HEK293 (cell line): ENCODE data around the gene NFIC.
A peak's percentile ranks its signal among the peaks of the same experiment; 100 is the strongest.

Source experiments
- CTCF ChIA-PET: fragments of 350-600 bp; formaldehyde crosslinking; extraction: SDS; loops from one replicate; lab custom pipeline; 2021; ENCODE audit warnings: antibody characterized with exemption; lab: Yijun Ruan, JAX
- POLR2A ChIA-PET: fragments of 300-600 bp; formaldehyde crosslinking; extraction: SDS; loops from one replicate; lab custom pipeline; 2020; ENCODE audit warnings: antibody characterized with exemption, inconsistent platforms; lab: Yijun Ruan, JAX
- H3K27ac ChIP-seq: fragments of 200-500 bp; sonication (Bioruptor generic); 2 replicates; pipeline ENCODE4 v1.5.1; 2014; ENCODE audit warnings: low read depth, low read length, control low read depth, inconsistent platforms; ENCODE audit errors: extremely low read depth
- H3K36me3 ChIP-seq, 2 experiments: fragments of 200-500 bp in 1 of 2; sonication (Bioruptor generic) in 1 of 2; 1 replicate in 1 of 2; 2 replicates in 1 of 2; pipeline ENCODE4 v1.5.1; 2014 to 2017; ENCODE audit warnings: inconsistent platforms in 2 of 2, low read length in 2 of 2; ENCODE audit not compliant: control insufficient read depth in 2 of 2, insufficient read depth in 1 of 2
- H3K4me1 ChIP-seq: fragments of 200-500 bp; sonication (Bioruptor generic); 2 replicates; pipeline ENCODE4 v1.5.1; 2014; ENCODE audit warnings: mild to moderate bottlenecking, low read length, inconsistent platforms; ENCODE audit not compliant: control insufficient read depth, insufficient read depth
- H3K4me3 ChIP-seq: 2 replicates; pipeline ENCODE4 v1.5.1; 2011; ENCODE audit warnings: low read depth, mild to moderate bottlenecking, control low read depth, low read length, moderate library complexity
- H3K9me3 ChIP-seq: fragments of 200-500 bp; sonication (Bioruptor generic); 2 replicates; pipeline ENCODE4 v1.5.1; 2014; ENCODE audit warnings: low read depth, low read length, inconsistent platforms; ENCODE audit not compliant: control insufficient read depth, insufficient read depth
- GLIS2 ChIP-seq: fragments of 450-650 bp; formaldehyde crosslinking; IDR thresholded peaks from 2 replicates; pipeline ENCODE4 v1.5.1; 2016; ENCODE audit warnings: missing biosample characterization, missing genetic modification characterization
- KLF9 ChIP-seq: fragments of 450-650 bp; formaldehyde crosslinking; IDR thresholded peaks from 2 replicates; pipeline ENCODE4 v1.5.1; 2016; ENCODE audit warnings: missing biosample characterization, missing genetic modification characterization, low read depth
- OSR2 ChIP-seq: fragments of 450-650 bp; formaldehyde crosslinking; IDR thresholded peaks from 2 replicates; pipeline ENCODE4 v1.5.1; 2016; ENCODE audit warnings: missing biosample characterization, missing genetic modification characterization
- ZFHX2 ChIP-seq: fragments of 450-650 bp; formaldehyde crosslinking; conservative IDR thresholded peaks from 2 replicates; pipeline ENCODE4 v1.5.1; 2016; ENCODE audit warnings: missing biosample characterization, missing genetic modification characterization
- ZNF10 ChIP-seq: fragments of 450-650 bp; formaldehyde crosslinking; IDR thresholded peaks from 2 replicates; pipeline ENCODE4 v1.5.1; 2017; ENCODE audit warnings: missing biosample characterization, missing genetic modification characterization
- ZNF473 ChIP-seq: fragments of 450-650 bp; formaldehyde crosslinking; IDR thresholded peaks from 2 replicates; pipeline ENCODE4 v1.5.1; 2017; ENCODE audit warnings: missing biosample characterization, missing genetic modification characterization
- ZNF521 ChIP-seq: fragments of 450-650 bp; formaldehyde crosslinking; IDR thresholded peaks from 2 replicates; pipeline ENCODE4 v1.5.1; 2017; ENCODE audit warnings: missing biosample characterization, mild to moderate bottlenecking, missing genetic modification characterization
- ZNF768 ChIP-seq: fragments of 450-650 bp; formaldehyde crosslinking; IDR thresholded peaks from 2 replicates; pipeline ENCODE4 v1.5.1; 2018; ENCODE audit warnings: missing biosample characterization, mild to moderate bottlenecking, missing genetic modification characterization
- ZNF792 ChIP-seq: fragments of 450-650 bp; formaldehyde crosslinking; IDR thresholded peaks from 2 replicates; pipeline ENCODE4 v1.5.1; 2016; ENCODE audit warnings: missing biosample characterization, missing genetic modification characterization
- TF ChIP-seq, protein P1 (sequence below): fragments of 450-650 bp; formaldehyde crosslinking; IDR thresholded peaks from 2 replicates; pipeline ENCODE4 v1.5.1; 2017; ENCODE audit warnings: missing biosample characterization, missing genetic modification characterization
- TF ChIP-seq, protein P2 (sequence below): fragments of 450-650 bp; formaldehyde crosslinking; IDR thresholded peaks from 2 replicates; pipeline ENCODE4 v1.5.1; 2016; ENCODE audit warnings: missing biosample characterization, missing genetic modification characterization
- TF ChIP-seq, protein P3 (sequence below): fragments of 450-650 bp; formaldehyde crosslinking; IDR thresholded peaks from 2 replicates; pipeline ENCODE4 v1.5.1; 2016; ENCODE audit warnings: missing biosample characterization, missing genetic modification characterization

NFIC gene

DNA sequence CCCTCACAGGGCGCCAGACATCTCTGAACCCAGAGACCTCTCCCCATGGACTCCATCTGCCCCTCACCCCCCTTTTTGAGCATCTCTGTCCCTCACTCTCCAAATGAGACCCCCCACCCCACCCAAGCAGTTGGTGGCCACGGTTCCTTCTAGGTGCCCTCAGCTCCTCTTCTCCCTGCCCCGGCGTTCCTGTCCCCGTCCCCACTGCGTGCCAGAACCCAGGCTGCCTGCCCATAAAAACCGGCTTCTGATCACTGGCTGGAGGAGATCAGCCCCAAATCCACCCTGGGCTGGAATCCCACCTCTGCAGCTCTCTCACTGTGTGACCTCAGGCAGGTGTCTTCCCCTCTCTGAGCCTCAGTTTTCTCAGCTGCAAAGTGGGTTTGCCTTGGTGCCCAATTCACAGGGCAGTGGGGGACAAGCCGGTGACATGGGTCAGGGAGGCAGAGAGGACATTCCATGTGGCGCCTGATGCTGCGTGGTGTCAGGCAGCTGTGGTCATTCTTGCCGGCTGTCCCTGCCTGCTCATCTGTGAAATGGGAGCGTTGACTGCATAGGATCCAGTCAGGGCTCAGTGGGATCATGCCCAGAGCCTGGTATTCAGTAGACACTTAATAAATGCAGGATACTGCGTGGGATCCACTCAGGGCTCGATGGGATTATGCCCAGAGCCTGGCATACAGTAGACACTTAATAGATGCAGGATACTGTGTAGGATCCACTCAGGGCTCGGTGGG is 88.4 kb downstream of the NFIC start:
- no peaks in the 10 kb centered on the region for H3K9me3 ChIP-seq
- TF ChIP-seq, protein P1, sequence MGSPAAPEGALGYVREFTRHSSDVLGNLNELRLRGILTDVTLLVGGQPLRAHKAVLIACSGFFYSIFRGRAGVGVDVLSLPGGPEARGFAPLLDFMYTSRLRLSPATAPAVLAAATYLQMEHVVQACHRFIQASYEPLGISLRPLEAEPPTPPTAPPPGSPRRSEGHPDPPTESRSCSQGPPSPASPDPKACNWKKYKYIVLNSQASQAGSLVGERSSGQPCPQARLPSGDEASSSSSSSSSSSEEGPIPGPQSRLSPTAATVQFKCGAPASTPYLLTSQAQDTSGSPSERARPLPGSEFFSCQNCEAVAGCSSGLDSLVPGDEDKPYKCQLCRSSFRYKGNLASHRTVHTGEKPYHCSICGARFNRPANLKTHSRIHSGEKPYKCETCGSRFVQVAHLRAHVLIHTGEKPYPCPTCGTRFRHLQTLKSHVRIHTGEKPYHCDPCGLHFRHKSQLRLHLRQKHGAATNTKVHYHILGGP (tag by site-specific recombination), result no peak
- TF ChIP-seq KLF9 (no peak), ZNF768 (peak; percentile 66; the same call in 1 of the 2 replicates), ZNF473 (tag by site-specific recombination) (no peak)
- TF ChIP-seq, all 188 proteins: peak for 1
- H3K27ac ChIP-seq, result no peak overlapping the region
- peaks cover 8% of the 10 kb centered on the region for H3K4me1 ChIP-seq
- H3K4me3 ChIP-seq, result no peak overlapping the region
- POLR2A ChIA-PET, result no interaction called here
- H3K36me3 ChIP-seq, result peaks cover 0 to 34% of the 10 kb centered on the region in 2 experiments; a peak in 2 of 3 replicates
- CTCF ChIA-PET, result interaction anchor here (2.3 kb wide), 1 partner anchor 18 kb away, joined by 8 read pairs; no protein-coding TSS in a partner anchor

DNA sequence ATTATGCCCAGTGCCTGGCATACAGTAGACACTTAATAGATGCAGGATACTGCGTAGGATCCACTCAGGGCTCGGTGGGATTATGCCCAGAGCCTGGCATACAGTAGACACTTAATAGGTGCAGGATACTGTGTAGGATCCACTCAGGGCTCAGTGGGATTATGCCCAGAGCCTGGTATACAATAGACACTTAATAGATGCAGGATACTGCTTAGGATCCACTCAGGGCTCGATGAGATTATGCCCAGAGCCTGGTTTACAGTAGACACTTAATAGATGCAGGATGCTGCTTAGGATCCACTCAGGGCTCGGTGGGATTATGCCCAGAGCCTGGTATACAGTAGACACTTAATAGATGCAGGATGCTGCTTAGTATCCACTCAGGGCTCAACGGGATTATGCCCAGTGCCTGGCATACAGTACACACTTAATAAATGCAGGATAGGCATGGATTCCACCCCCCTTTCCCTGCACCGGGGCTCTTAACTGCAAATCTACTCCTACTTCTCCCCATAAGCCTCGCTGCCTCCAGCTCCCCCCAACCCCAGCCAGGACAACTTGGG is 89.1 kb downstream of the NFIC start:
- Histone ChIP-seq H3K4me3 (no peak overlapping the region), H3K27ac (no peak overlapping the region), H3K9me3 (no peaks in the 10 kb centered on the region), H3K4me1 (peaks cover 8% of the 10 kb centered on the region), H3K36me3 (peaks cover 0 to 37% of the 10 kb centered on the region in 2 experiments; a peak in 2 of 3 replicates)
- ChIA-PET CTCF (interaction anchor here (0.7 kb wide), 1 partner anchor 9 kb away, joined by 3 read pairs; no protein-coding TSS in a partner anchor), POLR2A (no interaction called here)
- TF ChIP-seq ZNF792 (tag by site-specific recombination) (peak; percentile 93), ZNF521 (no peak)

DNA sequence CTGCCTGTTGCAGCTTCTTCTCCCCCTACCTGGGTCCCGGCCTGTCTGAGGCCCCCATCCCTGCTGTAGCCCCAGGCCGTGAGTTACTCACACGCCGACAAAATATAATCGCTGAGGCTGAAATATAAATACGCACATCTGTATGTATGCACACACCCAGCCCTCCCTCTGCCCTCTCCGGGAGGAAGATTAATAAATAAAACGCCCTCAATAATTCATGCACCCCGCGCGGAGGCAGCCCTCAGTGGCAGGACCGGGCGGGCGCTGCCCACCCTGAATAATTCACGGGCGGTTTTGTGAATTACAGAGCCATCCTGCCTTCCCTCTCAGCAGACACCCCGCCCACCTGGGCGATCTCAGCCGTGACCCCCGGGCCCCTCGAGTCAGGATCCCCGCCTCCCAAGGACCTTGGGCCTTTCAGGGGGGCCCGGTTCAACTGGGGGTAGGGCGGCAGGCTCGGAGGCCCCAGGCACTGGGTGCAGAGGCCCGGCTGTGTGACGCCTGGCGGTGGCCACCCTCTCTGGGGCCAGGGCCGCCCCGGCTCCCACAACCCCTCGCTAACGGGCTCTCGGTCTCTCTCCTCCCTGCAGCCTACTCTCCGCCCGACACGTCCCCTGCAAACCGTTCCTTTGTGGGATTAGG is 89.7 kb downstream of the NFIC start:
- Histone ChIP-seq H3K4me1 (peaks cover 8% of the 10 kb centered on the region), H3K4me3 (no peak overlapping the region), H3K27ac (no peak overlapping the region), H3K36me3 (peaks cover 0 to 37% of the 10 kb centered on the region in 2 experiments; a peak in 2 of 3 replicates), H3K9me3 (no peaks in the 10 kb centered on the region)
- TF ChIP-seq GLIS2 (tag by site-specific recombination), result 0 out of 2 replicates have a peak, but pooled peaks have one; percentile 27
- TF ChIP-seq, protein P2, sequence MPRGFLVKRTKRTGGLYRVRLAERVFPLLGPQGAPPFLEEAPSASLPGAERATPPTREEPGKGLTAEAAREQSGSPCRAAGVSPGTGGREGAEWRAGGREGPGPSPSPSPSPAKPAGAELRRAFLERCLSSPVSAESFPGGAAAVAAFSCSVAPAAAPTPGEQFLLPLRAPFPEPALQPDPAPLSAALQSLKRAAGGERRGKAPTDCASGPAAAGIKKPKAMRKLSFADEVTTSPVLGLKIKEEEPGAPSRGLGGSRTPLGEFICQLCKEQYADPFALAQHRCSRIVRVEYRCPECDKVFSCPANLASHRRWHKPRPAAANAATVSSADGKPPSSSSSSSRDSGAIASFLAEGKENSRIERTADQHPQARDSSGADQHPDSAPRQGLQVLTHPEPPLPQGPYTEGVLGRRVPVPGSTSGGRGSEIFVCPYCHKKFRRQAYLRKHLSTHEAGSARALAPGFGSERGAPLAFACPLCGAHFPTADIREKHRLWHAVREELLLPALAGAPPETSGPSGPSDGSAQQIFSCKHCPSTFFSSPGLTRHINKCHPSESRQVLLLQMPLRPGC (tag by site-specific recombination), result no peak
- no peak for TF ChIP-seq ZNF10 (tag by site-specific recombination)
- TF ChIP-seq KLF9, result no peak
- no peak for TF ChIP-seq ZFHX2 (tag by site-specific recombination)
- TF ChIP-seq, protein P3, sequence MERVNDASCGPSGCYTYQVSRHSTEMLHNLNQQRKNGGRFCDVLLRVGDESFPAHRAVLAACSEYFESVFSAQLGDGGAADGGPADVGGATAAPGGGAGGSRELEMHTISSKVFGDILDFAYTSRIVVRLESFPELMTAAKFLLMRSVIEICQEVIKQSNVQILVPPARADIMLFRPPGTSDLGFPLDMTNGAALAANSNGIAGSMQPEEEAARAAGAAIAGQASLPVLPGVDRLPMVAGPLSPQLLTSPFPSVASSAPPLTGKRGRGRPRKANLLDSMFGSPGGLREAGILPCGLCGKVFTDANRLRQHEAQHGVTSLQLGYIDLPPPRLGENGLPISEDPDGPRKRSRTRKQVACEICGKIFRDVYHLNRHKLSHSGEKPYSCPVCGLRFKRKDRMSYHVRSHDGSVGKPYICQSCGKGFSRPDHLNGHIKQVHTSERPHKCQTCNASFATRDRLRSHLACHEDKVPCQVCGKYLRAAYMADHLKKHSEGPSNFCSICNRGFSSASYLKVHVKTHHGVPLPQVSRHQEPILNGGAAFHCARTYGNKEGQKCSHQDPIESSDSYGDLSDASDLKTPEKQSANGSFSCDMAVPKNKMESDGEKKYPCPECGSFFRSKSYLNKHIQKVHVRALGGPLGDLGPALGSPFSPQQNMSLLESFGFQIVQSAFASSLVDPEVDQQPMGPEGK, result 0 out of 2 replicates have a peak, but pooled peaks have one; percentile 12
- no peak for TF ChIP-seq OSR2 (tag by site-specific recombination)
- ChIA-PET POLR2A (no interaction called here), CTCF (interaction anchor here (0.7 kb wide), 1 partner anchor 10 kb away, joined by 3 read pairs; no protein-coding TSS in a partner anchor)
